T-cell (primary cell): ENCODE results near the gene TEF. TPM values are rescaled to one million over a fixed set of nuclear protein-coding genes. Genes with fewer than 3 reads are reported as not detected.

ENCODE experiments used
- ATAC-seq, 4 experiments: fragments of 200-7000 bp in 3 of 4; fragments of 150-1000 bp in 1 of 4; cut with Tn5 transposase; replicated peaks in 1 of 4; 1 replicate in 3 of 4; 2 replicates in 1 of 4; pipeline ENCODE4 v1.10.0; 2021; ENCODE audit warnings: moderate library complexity in 3 of 4, mild to moderate bottlenecking in 2 of 4, moderate number of reproducible peaks in 1 of 4
- CTCF ChIA-PET, 2 donors: fragments of 300-600 bp; sonication (Branson Sonifier 250); formaldehyde crosslinking; loops; one replicate each; lab custom pipeline; 2022; ENCODE audit warnings: antibody characterized with exemption in 2 of 2; lab: Charles Lee
- POLR2A ChIA-PET, 2 donors: fragments of 300-600 bp; sonication (Branson Sonifier 250); formaldehyde crosslinking; loops; one replicate each; lab custom pipeline; 2022; ENCODE audit warnings: antibody characterized with exemption in 2 of 2; lab: Charles Lee
- DNase-seq, 35 experiments: peaks; one replicate each; pipeline versions ENCODE4 v3.0.0 to v3.0.0-alpha.2; 2013 to 2023
- H3K27ac ChIP-seq: one replicate; pipeline ENCODE4 v1.5.1; 2013; ENCODE audit warnings: low read length
- H3K27me3 ChIP-seq, 2 experiments: replicated peaks in 1 of 2; 1 replicate in 1 of 2; 2 replicates in 1 of 2; pipeline versions ENCODE4 v1.6.1 to v1.7.0; 2013; ENCODE audit warnings: low read length in 1 of 2, mixed read lengths in 1 of 2; ENCODE audit not compliant: control insufficient read depth in 2 of 2, insufficient read depth in 2 of 2; ENCODE audit errors: extremely low read depth in 1 of 2
- H3K36me3 ChIP-seq, 2 donors: 1 replicate in 1 of 2; 2 replicates in 1 of 2; pipeline versions ENCODE4 v1.6.1 to v1.7.0; 2013; ENCODE audit warnings: low read length in 1 of 2; ENCODE audit not compliant: control insufficient read depth in 2 of 2, insufficient read depth in 1 of 2; ENCODE audit errors: extremely low read depth in 1 of 2
- H3K4me1 ChIP-seq, 2 experiments: 1 replicate in 1 of 2; 2 replicates in 1 of 2; pipeline versions ENCODE4 v1.6.1 to v1.7.0; 2013; ENCODE audit warnings: low read length in 2 of 2, mixed read lengths in 1 of 2; ENCODE audit not compliant: insufficient read depth in 2 of 2, control insufficient read depth in 1 of 2; ENCODE audit errors: extremely low read depth in 1 of 2
- H3K4me3 ChIP-seq, 2 donors: 1 replicate in 1 of 2; 2 replicates in 1 of 2; pipeline versions ENCODE4 v1.5.1 to v1.7.0; 2013; ENCODE audit warnings: mild to moderate bottlenecking in 2 of 2, low read length in 1 of 2, moderate library complexity in 1 of 2; ENCODE audit not compliant: control insufficient read depth in 1 of 2; ENCODE audit errors: extremely low read depth in 1 of 2
- H3K9me3 ChIP-seq: 2 replicates; pipeline ENCODE4 v1.7.0; 2013
- H3K27ac Mint-ChIP-seq, 2 donors: one replicate each; pipeline ENCODE4 v1.8.0; 2020 to 2021; ENCODE audit warnings: mild to moderate bottlenecking in 2 of 2, mixed read lengths in 2 of 2
- H3K27me3 Mint-ChIP-seq, 2 donors: one replicate each; pipeline ENCODE4 v1.8.0; 2021 to 2022; ENCODE audit warnings: mixed read lengths in 2 of 2
- H3K36me3 Mint-ChIP-seq: one replicate; pipeline ENCODE4 v1.8.0; 2021; ENCODE audit warnings: mixed read lengths
- H3K4me1 Mint-ChIP-seq, 3 donors: one replicate each; pipeline ENCODE4 v1.8.0; 2020 to 2022; ENCODE audit warnings: mixed read lengths in 3 of 3, mild to moderate bottlenecking in 1 of 3
- H3K4me3 Mint-ChIP-seq, 3 donors: one replicate each; pipeline ENCODE4 v1.8.0; 2020 to 2022; ENCODE audit warnings: mild to moderate bottlenecking in 3 of 3, mixed read lengths in 3 of 3, moderate library complexity in 3 of 3
- H3K9me3 Mint-ChIP-seq, 3 donors: one replicate each; pipeline ENCODE4 v1.8.0; 2020 to 2022; ENCODE audit warnings: mixed read lengths in 3 of 3
- WGBS: methylation state at CpG from one replicate; pipeline ENCODE4 v1.1.5; 2013; ENCODE audit warnings: missing lambda C conversion rate; ENCODE audit not compliant: insufficient coverage; 5-methylcytosine and 5-hydroxymethylcytosine counted together
- total RNA-seq, 35 experiments: library from RNA in 6 of 35; stranded (reverse) in 6 of 35; fragments of 120-200 nt in 1 of 35; gene quantifications; one replicate each; pipeline versions ENCODE4 v1.2.1 to v1.2.4 and lab custom pipeline; 2013 to 2026

Gene TEF
- total RNA-seq, 5 donors from 2014 or later (not counting 1 experiment from before 2014, with no cell fraction given): 4.1 to 10.8 (median 4.6) TPM

GRCh38 chr22:41343717-41344116 is 38.0 kb upstream of the TEF start:
- Histone ChIP-seq H3K27ac (no peak overlapping the region), H3K27me3 (no peaks in the 10 kb centered on the region), H3K4me3 (no peak overlapping the region), H3K36me3 (peaks cover 30 to 86% of the 10 kb centered on the region in 2 donors), H3K9me3 (no peaks in the 10 kb centered on the region), H3K4me1 (no peaks in the 10 kb centered on the region)
- ChIA-PET POLR2A (no interaction called here), CTCF (no interaction called here)
- 100% methylated on average over 9 of the region's 9 CpGs for WGBS
- Mint-ChIP-seq H3K27ac (no peak overlapping the region), H3K27me3 (no peaks in the 10 kb centered on the region), H3K36me3 (peaks cover 29% of the 10 kb centered on the region), H3K4me3 (no peak overlapping the region), H3K9me3 (no peaks in the 10 kb centered on the region), H3K4me1 (no peaks in the 10 kb centered on the region)
- no peak for ATAC-seq
- DNase-seq: no peak

GRCh38 chr22:41344189-41344788 is 37.5 kb upstream of the TEF start:
- Mint-ChIP-seq H3K36me3 (peaks cover 29% of the 10 kb centered on the region), H3K9me3 (no peaks in the 10 kb centered on the region), H3K4me1 (no peaks in the 10 kb centered on the region), H3K27me3 (no peaks in the 10 kb centered on the region), H3K27ac (no peak overlapping the region), H3K4me3 (no peak overlapping the region)
- Histone ChIP-seq H3K27me3 (no peaks in the 10 kb centered on the region), H3K36me3 (peaks cover 34 to 86% of the 10 kb centered on the region in 2 donors), H3K4me3 (no peak overlapping the region), H3K4me1 (no peaks in the 10 kb centered on the region), H3K9me3 (no peaks in the 10 kb centered on the region), H3K27ac (no peak overlapping the region)
- DNase-seq: no peak
- ATAC-seq: no peak
- 97% methylated on average over 7 of the region's 11 CpGs for WGBS
- POLR2A ChIA-PET: no interaction called here
- CTCF ChIA-PET: no interaction called here

DNA sequence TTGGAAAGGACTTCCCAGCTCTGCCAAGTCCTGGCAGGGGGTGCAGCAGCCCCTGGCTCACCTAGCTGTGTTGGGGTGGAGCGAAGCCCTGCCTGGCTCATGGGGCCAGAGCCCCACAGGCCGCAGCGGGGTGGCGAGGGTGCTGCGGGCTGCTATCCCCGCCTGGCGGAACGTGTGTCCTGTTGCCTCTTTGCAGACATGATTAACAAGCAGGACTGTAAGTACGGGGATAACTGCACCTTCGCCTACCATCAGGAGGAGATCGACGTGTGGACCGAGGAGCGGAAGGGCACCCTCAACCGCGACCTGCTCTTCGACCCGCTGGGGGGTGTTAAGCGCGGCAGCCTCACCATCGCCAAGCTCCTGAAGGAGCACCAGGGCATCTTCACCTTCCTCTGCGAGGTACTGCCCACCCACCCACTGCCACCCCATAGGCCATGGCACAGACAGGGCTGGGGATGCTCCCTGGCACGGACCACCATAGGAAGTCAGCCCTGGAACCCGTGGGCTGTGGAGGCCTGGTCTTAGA is 35.9 kb upstream of the TEF start:
- ATAC-seq: no peak
- 97% methylated on average over 24 of the region's 24 CpGs for WGBS
- Histone ChIP-seq H3K9me3 (no peaks in the 10 kb centered on the region), H3K36me3 (peaks cover 30 to 88% of the 10 kb centered on the region in 2 donors), H3K27me3 (no peaks in the 10 kb centered on the region), H3K4me3 (no peak overlapping the region), H3K4me1 (no peaks in the 10 kb centered on the region), H3K27ac (no peak overlapping the region)
- H3K36me3 Mint-ChIP-seq: peaks cover 33% of the 10 kb centered on the region
- POLR2A ChIA-PET: no interaction called here
- DNase-seq: no peak
- no peaks in the 10 kb centered on the region for H3K9me3 Mint-ChIP-seq
- H3K27me3 Mint-ChIP-seq: no peaks in the 10 kb centered on the region
- CTCF ChIA-PET: no interaction called here
- no peak overlapping the region for H3K27ac Mint-ChIP-seq
- no peak overlapping the region for H3K4me3 Mint-ChIP-seq
- no peaks in the 10 kb centered on the region for H3K4me1 Mint-ChIP-seq

DNA sequence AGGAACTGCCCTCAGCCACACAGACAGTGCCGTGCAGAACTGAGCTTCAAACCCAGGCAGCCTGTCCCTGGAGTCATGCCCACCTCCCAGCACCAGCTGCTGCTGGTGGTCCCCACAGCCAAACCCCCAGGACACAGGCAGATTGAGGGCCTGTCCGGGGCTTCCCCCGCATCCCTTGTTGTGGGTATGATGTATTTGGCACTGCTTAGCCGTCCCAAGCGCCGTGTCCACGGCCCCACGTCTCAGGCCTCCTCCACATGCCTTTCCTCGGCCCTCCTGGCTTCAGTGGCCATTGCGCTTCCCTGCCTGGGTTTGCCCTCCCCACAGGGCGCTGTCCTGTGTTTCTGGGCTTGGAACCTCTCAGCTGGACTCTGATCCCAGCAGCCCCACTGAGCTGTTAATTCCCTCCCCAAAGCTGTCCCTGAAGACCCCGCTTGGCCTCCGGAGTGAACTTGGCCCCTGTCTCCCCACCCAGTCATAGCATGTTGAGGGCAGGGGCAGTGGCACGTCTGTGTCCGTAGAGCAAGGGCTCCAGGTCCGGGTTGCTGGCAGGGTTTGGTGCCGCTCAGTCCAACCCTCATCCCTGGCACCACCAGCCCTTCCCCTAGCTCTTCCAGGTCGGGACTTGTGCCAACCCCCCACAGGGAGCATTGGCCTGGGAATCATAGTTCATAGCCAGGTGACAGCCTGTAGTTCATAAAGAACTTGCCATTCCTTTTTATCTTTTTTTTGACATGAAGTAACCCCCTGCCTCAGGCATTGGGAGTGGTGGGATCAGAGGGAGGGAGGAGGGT is 34.5 kb upstream of the TEF start:
- no peak for ATAC-seq
- Mint-ChIP-seq H3K36me3 (peaks cover 39% of the 10 kb centered on the region), H3K9me3 (no peaks in the 10 kb centered on the region), H3K4me1 (no peaks in the 10 kb centered on the region), H3K27ac (no peak overlapping the region), H3K4me3 (no peak overlapping the region), H3K27me3 (no peaks in the 10 kb centered on the region)
- no peaks in the 10 kb centered on the region for H3K4me1 ChIP-seq
- ChIA-PET CTCF (interaction anchor here in 1 of 2 donors (0.6 kb wide), 2 partner anchors 246 to 1048 kb away, joined by 5 to 7 read pairs; no protein-coding TSS in a partner anchor), POLR2A (no interaction called here)
- no peak overlapping the region for H3K27ac ChIP-seq
- DNase-seq: no peak
- no peaks in the 10 kb centered on the region for H3K9me3 ChIP-seq
- 99% methylated on average over 12 of the region's 18 CpGs for WGBS
- no peak overlapping the region for H3K4me3 ChIP-seq
- peaks cover 32 to 93% of the 10 kb centered on the region in 2 donors for H3K36me3 ChIP-seq
- no peaks in the 10 kb centered on the region for H3K27me3 ChIP-seq

- no peaks in the 10 kb centered on the region for H3K9me3 Mint-ChIP-seq
- DNase-seq: no peak
- POLR2A ChIA-PET: no interaction called here
- no peaks in the 10 kb centered on the region for H3K27me3 ChIP-seq
- CTCF ChIA-PET: interaction anchor here in 1 of 2 donors (0.5 kb wide), 1 partner anchor 525 kb away, joined by 13 read pairs; no protein-coding TSS in a partner anchor
- H3K4me1 Mint-ChIP-seq: no peaks in the 10 kb centered on the region
- no peak overlapping the region for H3K27ac Mint-ChIP-seq
- no peaks in the 10 kb centered on the region for H3K9me3 ChIP-seq
- H3K4me1 ChIP-seq: no peaks in the 10 kb centered on the region
- no peaks in the 10 kb centered on the region for H3K27me3 Mint-ChIP-seq
- no peak overlapping the region for H3K27ac ChIP-seq
- peaks cover 42 to 91% of the 10 kb centered on the region in 2 donors for H3K36me3 ChIP-seq
- H3K36me3 Mint-ChIP-seq: peaks cover 46% of the 10 kb centered on the region
- ATAC-seq: no peak
- 97% methylated on average over 21 of the region's 22 CpGs for WGBS
- no peak overlapping the region for H3K4me3 Mint-ChIP-seq
- H3K4me3 ChIP-seq: no peak overlapping the region
Measured at GRCh38 chr22:41348964-41349484, 32.7 kb upstream of the TEF start.

DNA sequence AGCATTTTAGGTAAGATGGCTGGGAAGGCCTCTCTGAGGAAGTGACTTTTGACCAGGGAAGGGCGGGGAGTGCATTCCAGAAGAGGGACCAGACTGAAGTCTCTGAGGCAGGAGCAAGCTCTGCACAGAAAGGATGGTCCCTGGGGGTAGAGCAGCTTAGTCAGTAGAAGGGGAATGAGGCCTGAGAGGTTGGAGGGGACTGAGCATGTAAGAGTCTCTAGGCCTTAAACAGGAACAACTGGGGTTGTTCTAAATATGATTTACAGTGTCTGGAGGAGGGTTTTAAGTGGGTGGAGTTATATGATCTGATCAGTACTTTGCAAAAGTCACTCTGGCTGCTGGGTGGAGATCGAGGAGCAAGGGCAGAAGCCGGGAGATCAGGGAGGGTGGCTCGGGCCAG is 31.7 kb upstream of the TEF start:
- Histone ChIP-seq H3K4me1 (no peaks in the 10 kb centered on the region), H3K27ac (no peak overlapping the region), H3K4me3 (no peak overlapping the region), H3K27me3 (no peaks in the 10 kb centered on the region), H3K36me3 (peaks cover 45 to 91% of the 10 kb centered on the region in 2 donors), H3K9me3 (no peaks in the 10 kb centered on the region)
- H3K27ac Mint-ChIP-seq: no peak overlapping the region
- no peaks in the 10 kb centered on the region for H3K4me1 Mint-ChIP-seq
- CTCF ChIA-PET: no interaction called here
- H3K9me3 Mint-ChIP-seq: no peaks in the 10 kb centered on the region
- DNase-seq (no peak), ATAC-seq (no peak)
- H3K27me3 Mint-ChIP-seq: no peaks in the 10 kb centered on the region
- no peak overlapping the region for H3K4me3 Mint-ChIP-seq
- POLR2A ChIA-PET: no interaction called here
- WGBS: 98% methylated on average over 4 of the region's 4 CpGs
- peaks cover 45% of the 10 kb centered on the region for H3K36me3 Mint-ChIP-seq
